ENCODE results near the gene PTPRK.

Gene PTPRK

DNA sequence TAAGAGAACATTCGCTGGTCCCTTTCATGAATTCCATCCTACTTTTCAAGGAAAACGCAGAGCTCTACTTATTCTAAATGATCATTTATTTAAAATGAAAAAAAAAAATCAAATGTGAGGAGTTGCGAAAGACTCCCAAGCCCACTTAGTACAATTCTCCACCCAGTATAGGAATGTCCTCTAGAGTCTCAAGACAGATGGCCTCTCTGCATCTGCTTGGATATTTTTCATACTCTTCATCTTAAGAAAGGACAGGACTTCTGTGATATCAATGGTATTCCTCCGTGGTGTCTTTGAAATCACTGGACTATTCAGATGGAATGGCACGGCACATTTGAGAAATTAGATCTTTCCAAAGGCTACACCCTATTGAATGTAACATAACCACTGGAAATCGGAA, 107.1 kb downstream of the PTPRK start:
- no CpG with 5 or more reads among the region's 6 CpGs for WGBS (ENCODE audit: extremely low coverage, insufficient coverage, insufficient read length)

GRCh38 chr6:128412680-128413079, 107.7 kb downstream of the PTPRK start:
- no peak overlapping the region for H3K9ac ChIP-seq (ENCODE audit: low read length)
- no peaks in the 10 kb centered on the region for H3K27me3 ChIP-seq (ENCODE audit: insufficient read depth, low read length)
- no peak overlapping the region for H3K27ac ChIP-seq (ENCODE audit: low read depth, low read length)
- H3K36me3 ChIP-seq (ENCODE audit: control insufficient read depth in 1 of 2, insufficient read depth in 2 of 2, low read length in 2 of 2), result no peaks in the 10 kb centered on the region
- no peaks in the 10 kb centered on the region for H3K9me3 ChIP-seq (ENCODE audit: insufficient read depth, low read depth, low read length)
- H3K23ac ChIP-seq (ENCODE audit: low read length), result no peak overlapping the region
- no peak overlapping the region for H3K4me3 ChIP-seq (ENCODE audit: low read depth, low read length)
- no peak overlapping the region for H4K12ac ChIP-seq (ENCODE audit: low read depth, low read length)
- no peak overlapping the region for H3K18ac ChIP-seq (ENCODE audit: low read length)
- no peak overlapping the region for H4K8ac ChIP-seq (ENCODE audit: low read depth, low read length)
- WGBS (ENCODE audit: extremely low coverage, insufficient coverage, insufficient read length), result no CpG with 5 or more reads among the region's 4 CpGs
- H3K14ac ChIP-seq (ENCODE audit: low read length), result no peak overlapping the region
- no peak overlapping the region for H2BK120ac ChIP-seq (ENCODE audit: insufficient read depth, low read length, poor library complexity)
- no peaks in the 10 kb centered on the region for H3K79me1 ChIP-seq (ENCODE audit: low read length)
- H3K4me1 ChIP-seq (ENCODE audit: control insufficient read depth in 1 of 2, insufficient read depth in 2 of 2, low read length in 2 of 2), result no peaks in the 10 kb centered on the region
- no peak overlapping the region for H4K91ac ChIP-seq (ENCODE audit: low read depth, low read length)
- no peak overlapping the region for H2BK12ac ChIP-seq (ENCODE audit: low read length)
- no peak overlapping the region for H3K4ac ChIP-seq (ENCODE audit: low read depth, low read length)
- no peak overlapping the region for H2AFZ ChIP-seq (ENCODE audit: insufficient read depth, low read length, poor library complexity)
- no peak overlapping the region for H3K4me2 ChIP-seq (ENCODE audit: low read length)
- DNase-seq, result peak in 1 of 2 donors; percentile 34
- no peak overlapping the region for H2BK5ac ChIP-seq (ENCODE audit: low read depth, low read length, poor library complexity)
- no peak overlapping the region for H2AK5ac ChIP-seq (ENCODE audit: low read length)
- no peaks in the 10 kb centered on the region for H3K79me2 ChIP-seq (ENCODE audit: control insufficient read depth, insufficient read depth, low read length, poor library complexity)

More for the DNA sequence above, 107.1 kb downstream of the PTPRK start:
- Histone ChIP-seq H3K23ac (ENCODE audit: low read length) (no peak overlapping the region), H3K14ac (ENCODE audit: low read length) (no peak overlapping the region), H3K4me2 (ENCODE audit: low read length) (no peak overlapping the region), H3K4me3 (ENCODE audit: low read depth, low read length) (no peak overlapping the region), H3K4ac (ENCODE audit: low read depth, low read length) (no peak overlapping the region), H2BK120ac (ENCODE audit: insufficient read depth, low read length, poor library complexity) (no peak overlapping the region), H3K79me1 (ENCODE audit: low read length) (no peaks in the 10 kb centered on the region), H2BK5ac (ENCODE audit: low read depth, low read length, poor library complexity) (no peak overlapping the region), H3K4me1 (ENCODE audit: control insufficient read depth in 1 of 2, insufficient read depth in 2 of 2, low read length in 2 of 2) (no peaks in the 10 kb centered on the region), H3K36me3 (ENCODE audit: control insufficient read depth in 1 of 2, insufficient read depth in 2 of 2, low read length in 2 of 2) (no peaks in the 10 kb centered on the region), H3K27me3 (ENCODE audit: insufficient read depth, low read length) (no peaks in the 10 kb centered on the region), H3K9me3 (ENCODE audit: insufficient read depth, low read depth, low read length) (peaks cover 2% of the 10 kb centered on the region), H4K8ac (ENCODE audit: low read depth, low read length) (no peak overlapping the region), H2BK12ac (ENCODE audit: low read length) (no peak overlapping the region), H2AFZ (ENCODE audit: insufficient read depth, low read length, poor library complexity) (no peak overlapping the region), H2AK5ac (ENCODE audit: low read length) (no peak overlapping the region), H4K12ac (ENCODE audit: low read depth, low read length) (no peak overlapping the region), H3K9ac (ENCODE audit: low read length) (no peak overlapping the region), H4K91ac (ENCODE audit: low read depth, low read length) (no peak overlapping the region), H3K79me2 (ENCODE audit: control insufficient read depth, insufficient read depth, low read length, poor library complexity) (no peaks in the 10 kb centered on the region), H3K18ac (ENCODE audit: low read length) (no peak overlapping the region), H3K27ac (ENCODE audit: low read depth, low read length) (no peak overlapping the region)
- peak in 1 of 2 donors; percentile 16 for DNase-seq

GRCh38 chr6:128410584-128410983, 109.8 kb downstream of the PTPRK start:
- Histone ChIP-seq H3K18ac (ENCODE audit: low read length) (no peak overlapping the region), H3K27ac (ENCODE audit: low read depth, low read length) (no peak overlapping the region), H3K27me3 (ENCODE audit: insufficient read depth, low read length) (no peaks in the 10 kb centered on the region), H3K4me3 (ENCODE audit: low read depth, low read length) (no peak overlapping the region), H4K8ac (ENCODE audit: low read depth, low read length) (no peak overlapping the region), H4K91ac (ENCODE audit: low read depth, low read length) (no peak overlapping the region), H3K4me1 (ENCODE audit: control insufficient read depth in 1 of 2, insufficient read depth in 2 of 2, low read length in 2 of 2) (no peaks in the 10 kb centered on the region), H3K79me1 (ENCODE audit: low read length) (no peaks in the 10 kb centered on the region), H3K36me3 (ENCODE audit: control insufficient read depth in 1 of 2, insufficient read depth in 2 of 2, low read length in 2 of 2) (no peaks in the 10 kb centered on the region), H2AFZ (ENCODE audit: insufficient read depth, low read length, poor library complexity) (no peak overlapping the region), H2BK120ac (ENCODE audit: insufficient read depth, low read length, poor library complexity) (no peak overlapping the region), H3K4ac (ENCODE audit: low read depth, low read length) (no peak overlapping the region), H3K4me2 (ENCODE audit: low read length) (no peak overlapping the region), H3K23ac (ENCODE audit: low read length) (no peak overlapping the region), H2BK5ac (ENCODE audit: low read depth, low read length, poor library complexity) (no peak overlapping the region), H2AK5ac (ENCODE audit: low read length) (no peak overlapping the region), H3K79me2 (ENCODE audit: control insufficient read depth, insufficient read depth, low read length, poor library complexity) (no peaks in the 10 kb centered on the region), H3K9me3 (ENCODE audit: insufficient read depth, low read depth, low read length) (no peaks in the 10 kb centered on the region), H3K14ac (ENCODE audit: low read length) (no peak overlapping the region), H2BK12ac (ENCODE audit: low read length) (no peak overlapping the region), H3K9ac (ENCODE audit: low read length) (no peak overlapping the region), H4K12ac (ENCODE audit: low read depth, low read length) (no peak overlapping the region)
- no CpG with 5 or more reads among the region's 4 CpGs for WGBS (ENCODE audit: extremely low coverage, insufficient coverage, insufficient read length)
- DNase-seq, result no peak

- Histone ChIP-seq H3K27ac (ENCODE audit: low read depth, low read length) (no peak overlapping the region), H2AK5ac (ENCODE audit: low read length) (no peak overlapping the region), H3K36me3 (ENCODE audit: control insufficient read depth in 1 of 2, insufficient read depth in 2 of 2, low read length in 2 of 2) (no peaks in the 10 kb centered on the region), H4K12ac (ENCODE audit: low read depth, low read length) (no peak overlapping the region), H2BK12ac (ENCODE audit: low read length) (no peak overlapping the region), H3K4me1 (ENCODE audit: control insufficient read depth in 1 of 2, insufficient read depth in 2 of 2, low read length in 2 of 2) (no peaks in the 10 kb centered on the region), H3K18ac (ENCODE audit: low read length) (no peak overlapping the region), H3K14ac (ENCODE audit: low read length) (no peak overlapping the region), H4K8ac (ENCODE audit: low read depth, low read length) (no peak overlapping the region), H3K9ac (ENCODE audit: low read length) (no peak overlapping the region), H3K4me3 (ENCODE audit: low read depth, low read length) (no peak overlapping the region), H3K23ac (ENCODE audit: low read length) (no peak overlapping the region), H3K4ac (ENCODE audit: low read depth, low read length) (no peak overlapping the region), H2AFZ (ENCODE audit: insufficient read depth, low read length, poor library complexity) (no peak overlapping the region), H2BK120ac (ENCODE audit: insufficient read depth, low read length, poor library complexity) (no peak overlapping the region), H3K79me1 (ENCODE audit: low read length) (no peaks in the 10 kb centered on the region), H3K27me3 (ENCODE audit: insufficient read depth, low read length) (no peaks in the 10 kb centered on the region), H4K91ac (ENCODE audit: low read depth, low read length) (no peak overlapping the region), H3K4me2 (ENCODE audit: low read length) (no peak overlapping the region), H3K9me3 (ENCODE audit: insufficient read depth, low read depth, low read length) (no peaks in the 10 kb centered on the region), H2BK5ac (ENCODE audit: low read depth, low read length, poor library complexity) (no peak overlapping the region), H3K79me2 (ENCODE audit: control insufficient read depth, insufficient read depth, low read length, poor library complexity) (no peaks in the 10 kb centered on the region)
- DNase-seq, result peak in 1 of 2 donors; percentile 17
- no CpG with 5 or more reads among the region's 1 CpG for WGBS (ENCODE audit: extremely low coverage, insufficient coverage, insufficient read length)
Observed at GRCh38 chr6:128409003-128409402, 111.4 kb downstream of the PTPRK start.
